Measurements from ENCODE around the gene RIPOR3. TPM values are rescaled to one million over a fixed set of nuclear protein-coding genes. Genes with fewer than 3 reads are reported as not detected.
"Not testable (repeated sequence)": the region's sequence is repeated elsewhere in the genome, so short reads cannot be mapped to it uniquely, and the experiment has no call there.

RIPOR3 gene
- total RNA-seq, 1 experiment from 2014 or later, result 7.4 TPM

DNA sequence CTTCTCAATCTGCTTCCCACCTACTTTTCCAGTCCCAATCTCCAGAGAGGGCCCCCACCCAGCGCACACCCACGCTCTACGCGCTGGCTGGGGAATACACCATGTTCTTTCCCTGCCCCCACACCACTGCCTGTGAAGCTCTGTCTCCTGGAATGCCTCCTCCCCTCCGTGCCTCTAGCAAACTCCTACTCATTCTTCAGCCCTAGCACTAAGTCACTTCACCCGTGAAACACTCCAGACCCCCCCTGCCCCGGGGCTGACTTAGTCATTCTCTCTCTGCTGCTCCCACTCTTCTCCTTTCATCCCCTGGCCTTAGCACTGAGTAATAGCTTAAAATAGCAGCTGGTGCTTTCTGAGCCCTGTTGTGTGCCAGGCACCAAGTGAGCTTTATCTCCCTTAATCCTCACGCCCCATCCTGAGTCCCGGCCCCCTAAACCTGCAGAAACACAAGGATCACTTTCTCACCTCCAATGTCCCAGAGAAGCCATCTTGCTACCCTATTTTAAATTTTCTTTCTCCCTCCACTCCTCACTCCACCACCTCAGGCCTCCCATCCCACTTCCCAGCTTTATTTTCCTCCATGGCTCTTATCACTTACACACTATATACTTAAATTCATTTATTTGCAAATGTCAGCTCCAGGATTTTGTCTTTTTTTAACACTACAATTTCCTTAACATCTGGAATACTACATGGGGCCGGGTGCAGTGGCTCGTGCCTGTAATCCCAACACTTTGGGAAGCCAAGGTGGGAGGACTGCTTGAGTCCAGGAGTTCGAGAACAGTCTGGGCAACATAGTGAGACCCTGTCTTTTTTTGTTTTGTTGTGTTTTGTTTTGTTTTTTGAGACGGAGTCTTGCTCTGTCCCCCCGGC lies 33.7 kb upstream of the RIPOR3 start:
- DNase-seq (ENCODE audit: low spot score), result no peak
- in situ Hi-C loops (cut with HindIII; ENCODE audit: low sequenced_read_pairs), result no loop called here

DNA sequence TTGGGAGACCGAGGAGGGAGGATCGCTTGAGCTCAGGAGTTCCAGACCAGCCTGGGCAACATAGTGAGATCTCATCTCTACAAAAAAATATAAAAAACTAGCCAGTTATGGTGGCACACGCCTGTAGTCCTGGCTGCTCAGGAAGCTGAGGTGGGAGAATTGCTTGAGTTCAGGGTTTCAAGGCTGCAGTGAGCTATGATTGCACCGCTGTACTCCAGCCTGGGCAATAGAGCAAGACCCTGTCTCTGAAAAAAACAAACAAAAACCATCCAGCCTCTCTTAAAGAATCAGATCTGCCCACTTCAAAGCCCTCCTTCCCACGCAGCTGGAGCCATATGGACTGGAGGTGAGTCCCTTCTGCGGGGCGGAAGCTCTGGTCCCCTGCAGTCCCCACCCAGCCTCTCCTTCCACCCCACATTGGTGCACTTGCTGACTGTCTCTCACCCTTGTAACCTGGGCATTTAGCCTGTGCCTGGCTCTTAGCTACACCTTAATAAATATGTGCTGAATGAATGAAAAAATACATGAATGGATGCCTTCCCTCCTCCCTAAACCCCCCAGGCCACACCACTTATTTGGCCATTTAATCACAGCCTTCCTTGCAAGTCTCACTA lies 32.9 kb upstream of the RIPOR3 start:
- in situ Hi-C loops (cut with HindIII; ENCODE audit: low sequenced_read_pairs), result no loop called here

DNA sequence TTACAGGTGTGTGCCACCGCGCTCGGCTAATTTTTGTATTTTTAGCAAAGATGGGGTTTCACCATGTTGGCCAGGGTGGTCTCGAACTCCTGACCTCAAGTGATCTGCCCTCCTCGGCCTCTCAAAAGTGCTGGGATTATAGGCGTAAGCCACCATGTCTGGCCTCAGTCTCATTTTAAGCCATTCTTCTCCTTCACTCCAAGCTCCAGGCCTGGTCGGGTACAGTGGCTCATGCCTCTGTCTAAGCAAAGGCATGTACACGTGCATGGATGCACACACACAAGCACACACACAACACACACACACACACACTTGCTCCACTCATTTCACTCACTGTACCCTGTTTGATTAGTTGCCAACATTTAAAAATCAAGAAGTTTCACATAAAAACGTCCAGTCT lies 32.3 kb upstream of the RIPOR3 start:
- DNase-seq (ENCODE audit: low spot score), result no peak

More for the DNA sequence above, 32.9 kb upstream of the RIPOR3 start:
- no peak for DNase-seq (ENCODE audit: low spot score)

GRCh38 chr20:50722424-50723155 lies 31.2 kb upstream of the RIPOR3 start:
- in situ Hi-C loops (cut with HindIII; ENCODE audit: low sequenced_read_pairs), result no loop called here
- DNase-seq (ENCODE audit: low spot score), result no peak

More for the DNA sequence above, 32.3 kb upstream of the RIPOR3 start:
- in situ Hi-C loops (cut with HindIII; ENCODE audit: low sequenced_read_pairs), result no loop called here

- DNase-seq (ENCODE audit: low spot score), result peak; percentile 50
- in situ Hi-C loops (cut with HindIII; ENCODE audit: low sequenced_read_pairs), result no loop called here
Measured at GRCh38 chr20:50721881-50722281, 30.5 kb upstream of the RIPOR3 start.

GRCh38 chr20:50720582-50720981 lies 29.2 kb upstream of the RIPOR3 start:
- in situ Hi-C loops (cut with HindIII; ENCODE audit: low sequenced_read_pairs), result no loop called here
- DNase-seq (ENCODE audit: low spot score), result no peak

DNA sequence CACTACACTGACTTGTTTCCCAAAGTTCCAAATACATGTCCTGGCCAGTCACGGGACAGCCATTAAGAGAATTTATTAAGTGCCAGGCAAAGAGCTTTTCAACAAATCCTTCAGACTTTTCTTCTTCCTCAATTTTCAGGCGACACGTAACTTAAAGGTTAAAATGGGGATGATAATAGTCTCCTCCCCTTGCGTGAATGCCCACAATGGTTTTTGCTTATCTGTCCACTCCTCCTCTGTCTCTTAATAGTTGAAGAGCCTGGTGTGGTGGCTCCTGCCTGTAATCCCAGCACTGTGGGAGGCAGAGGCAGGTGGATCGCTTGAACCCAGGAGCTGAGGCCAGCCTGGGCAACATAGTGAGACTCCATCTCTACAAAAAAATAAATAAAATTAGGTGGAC lies 28.7 kb upstream of the RIPOR3 start:
- no peak for DNase-seq (ENCODE audit: low spot score)
- in situ Hi-C loops (cut with HindIII; ENCODE audit: low sequenced_read_pairs), result no loop called here

DNA sequence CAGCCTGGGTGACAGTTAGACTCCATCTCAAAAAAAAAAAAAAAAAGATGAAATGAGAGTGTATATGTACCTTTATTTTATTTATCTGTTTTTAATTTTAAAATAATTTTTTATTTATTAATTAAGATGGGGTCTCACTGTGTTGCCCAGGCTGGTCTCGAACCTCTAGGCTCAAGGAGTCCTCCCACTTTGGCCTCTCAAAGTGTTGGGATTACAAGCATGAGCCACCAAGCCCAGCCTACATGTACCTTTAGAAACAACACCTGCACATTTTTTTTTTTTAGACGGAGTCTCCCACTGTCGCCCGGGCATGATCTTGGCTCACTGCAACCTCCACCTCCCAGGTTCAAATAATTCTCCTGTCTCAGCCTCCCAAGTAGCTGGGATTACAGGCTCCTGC lies 28.0 kb upstream of the RIPOR3 start:
- in situ Hi-C loops (cut with HindIII; ENCODE audit: low sequenced_read_pairs), result loop anchor here (10.0 kb wide), 1 partner anchor 75 kb away; no protein-coding TSS in a partner anchor
- no peak for DNase-seq (ENCODE audit: low spot score)

DNA sequence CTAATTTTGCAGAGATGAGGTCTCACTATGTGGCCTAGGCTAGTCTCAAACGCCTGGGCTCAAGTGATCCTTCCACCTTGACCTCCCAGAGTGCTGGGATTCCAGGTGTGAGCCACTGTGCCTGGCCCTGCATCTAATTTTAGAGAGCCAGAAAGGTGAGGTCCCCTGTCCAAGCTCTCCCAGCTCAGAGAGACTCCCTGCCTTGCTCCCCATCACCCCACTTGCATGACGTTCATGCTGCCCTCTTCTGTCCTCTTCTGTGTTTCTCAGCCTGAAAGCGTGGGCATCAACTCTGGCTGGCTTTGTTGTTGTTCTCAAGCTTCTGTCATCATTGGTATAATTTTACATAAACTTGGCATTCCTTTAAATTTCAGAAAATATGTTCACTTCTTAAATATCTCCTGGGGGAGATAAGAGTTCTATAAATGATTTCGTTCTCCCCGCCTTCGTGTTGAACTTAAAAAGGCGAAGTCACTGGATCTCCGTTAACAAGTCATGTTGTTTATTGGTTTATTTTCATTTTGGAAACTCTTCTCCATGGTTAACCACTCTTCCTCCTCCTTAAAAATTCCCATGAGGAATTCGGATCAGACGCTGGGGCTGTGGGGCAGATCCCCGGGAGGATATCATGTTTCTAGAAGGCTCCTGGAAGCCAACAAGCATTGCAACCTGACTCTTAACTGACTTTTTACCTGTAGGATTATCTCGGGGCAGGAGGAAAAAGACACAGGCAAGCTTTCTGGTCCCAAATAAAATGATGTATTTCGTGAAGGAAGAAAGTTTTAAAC lies 26.8 kb upstream of the RIPOR3 start:
- DNase-seq (ENCODE audit: low spot score), result no peak
- in situ Hi-C loops (cut with HindIII; ENCODE audit: low sequenced_read_pairs), result loop anchor here (10.0 kb wide), 1 partner anchor 73 kb away; no protein-coding TSS in a partner anchor

GRCh38 chr20:50717312-50717711 lies 26.0 kb upstream of the RIPOR3 start:
- DNase-seq (ENCODE audit: low spot score), result no peak
- in situ Hi-C loops (cut with HindIII; ENCODE audit: low sequenced_read_pairs), result loop anchor here (10.0 kb wide), 1 partner anchor 73 kb away; no protein-coding TSS in a partner anchor

DNA sequence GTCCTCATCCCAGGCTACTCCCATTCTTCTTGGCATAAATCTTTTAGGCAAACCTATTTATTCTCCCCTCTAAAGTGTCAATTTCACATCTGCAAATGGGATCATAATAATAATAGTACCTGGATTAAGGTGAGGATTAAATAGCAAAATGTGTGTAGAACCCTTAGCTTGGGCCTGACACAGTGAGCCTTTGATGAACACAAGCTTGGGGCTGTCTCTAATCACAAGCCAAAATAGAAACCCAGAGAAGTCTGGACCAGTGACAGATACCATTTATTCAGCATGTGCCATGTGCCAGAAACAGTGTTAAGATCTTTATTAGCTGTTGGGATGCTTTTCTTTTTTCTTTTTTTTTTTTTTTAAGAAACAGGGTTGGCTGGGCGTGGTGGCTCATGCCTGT lies 25.2 kb upstream of the RIPOR3 start:
- DNase-seq (ENCODE audit: low spot score), result no peak
- in situ Hi-C loops (cut with HindIII; ENCODE audit: low sequenced_read_pairs), result loop anchor here (10.0 kb wide), 1 partner anchor 72 kb away; no protein-coding TSS in a partner anchor

- in situ Hi-C loops (cut with HindIII; ENCODE audit: low sequenced_read_pairs), result loop anchor here (10.0 kb wide), 1 partner anchor 71 kb away; no protein-coding TSS in a partner anchor
- DNase-seq (ENCODE audit: low spot score), result no peak
Measured at GRCh38 chr20:50715694-50716093, 24.4 kb upstream of the RIPOR3 start.

DNA sequence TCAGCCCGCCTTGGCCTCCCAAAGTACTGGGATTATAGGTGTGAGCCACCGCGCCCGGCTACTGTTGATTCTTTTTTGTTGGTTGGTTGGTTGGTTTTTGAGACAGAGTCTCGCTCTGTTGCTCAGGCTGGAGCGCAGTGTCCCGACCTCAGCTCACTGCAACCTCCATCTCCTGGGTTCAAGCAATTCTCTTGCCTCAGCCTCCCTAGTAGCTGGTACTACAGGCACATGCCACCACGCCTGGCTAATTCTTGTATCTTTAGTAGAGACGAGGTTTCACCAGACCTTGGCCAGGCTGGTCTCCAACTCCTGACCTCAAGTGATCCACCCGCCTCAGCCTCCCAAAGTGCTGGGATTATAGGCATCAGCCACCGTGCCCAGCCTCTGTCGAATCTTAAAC lies 23.1 kb upstream of the RIPOR3 start:
- DNase-seq (ENCODE audit: low spot score), result not testable (repeated sequence)
- in situ Hi-C loops (cut with HindIII; ENCODE audit: low sequenced_read_pairs), result loop anchor here (10.0 kb wide), 1 partner anchor 70 kb away; no protein-coding TSS in a partner anchor

GRCh38 chr20:50713657-50714101 lies 22.3 kb upstream of the RIPOR3 start:
- in situ Hi-C loops (cut with HindIII; ENCODE audit: low sequenced_read_pairs), result loop anchor here (10.0 kb wide), 1 partner anchor 69 kb away; no protein-coding TSS in a partner anchor
- DNase-seq (ENCODE audit: low spot score), result peak; percentile 47

DNA sequence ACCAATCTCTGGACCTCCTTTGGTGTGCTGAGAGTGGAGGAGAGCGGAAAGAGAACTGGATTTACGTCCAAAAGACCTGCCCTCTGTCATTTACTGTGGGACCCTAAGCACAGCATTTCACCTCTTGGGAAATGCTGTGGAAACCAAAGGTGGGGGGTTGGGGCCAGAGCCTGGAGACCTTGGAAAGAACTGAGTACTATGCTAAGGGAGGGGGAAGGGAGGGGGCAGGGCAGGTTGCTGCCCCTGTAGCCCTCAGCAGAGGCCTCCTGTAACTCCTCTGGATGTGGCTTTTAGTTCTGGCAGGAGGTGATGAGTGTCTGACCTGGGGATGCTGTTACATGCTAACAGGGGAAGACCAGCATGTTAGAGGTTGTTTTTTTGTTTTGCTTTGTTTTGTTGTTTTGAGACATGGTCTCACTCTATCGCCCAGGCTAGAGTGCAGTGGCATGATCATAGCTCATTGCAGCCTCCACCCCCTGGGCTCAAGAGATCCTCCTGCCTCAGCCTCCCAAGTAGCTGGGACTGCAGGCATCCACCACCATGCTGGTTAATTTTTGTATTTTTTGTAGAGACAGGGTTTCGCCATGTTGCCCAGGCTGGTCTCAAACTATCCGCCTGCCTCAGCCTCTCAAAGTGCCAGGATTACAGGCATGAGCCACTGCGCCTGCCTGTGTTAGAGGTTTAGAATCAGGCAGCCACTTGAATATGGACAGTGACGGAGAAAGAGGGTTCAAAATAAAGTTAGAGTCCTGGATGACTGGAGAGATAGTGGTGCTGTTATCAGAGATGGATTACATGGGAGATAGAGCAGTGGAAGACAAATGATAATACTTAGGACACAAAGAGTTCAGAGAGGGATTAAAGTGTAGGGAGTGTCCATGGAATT lies 21.7 kb upstream of the RIPOR3 start:
- in situ Hi-C loops (cut with HindIII; ENCODE audit: low sequenced_read_pairs), result loop anchor here (10.0 kb wide), 1 partner anchor 68 kb away; no protein-coding TSS in a partner anchor
- no peak for DNase-seq (ENCODE audit: low spot score)

GRCh38 chr20:50711113-50711825 lies 19.9 kb upstream of the RIPOR3 start:
- in situ Hi-C loops (cut with HindIII; ENCODE audit: low sequenced_read_pairs), result loop anchor here (10.0 kb wide), 1 partner anchor 66 kb away; no protein-coding TSS in a partner anchor

DNA sequence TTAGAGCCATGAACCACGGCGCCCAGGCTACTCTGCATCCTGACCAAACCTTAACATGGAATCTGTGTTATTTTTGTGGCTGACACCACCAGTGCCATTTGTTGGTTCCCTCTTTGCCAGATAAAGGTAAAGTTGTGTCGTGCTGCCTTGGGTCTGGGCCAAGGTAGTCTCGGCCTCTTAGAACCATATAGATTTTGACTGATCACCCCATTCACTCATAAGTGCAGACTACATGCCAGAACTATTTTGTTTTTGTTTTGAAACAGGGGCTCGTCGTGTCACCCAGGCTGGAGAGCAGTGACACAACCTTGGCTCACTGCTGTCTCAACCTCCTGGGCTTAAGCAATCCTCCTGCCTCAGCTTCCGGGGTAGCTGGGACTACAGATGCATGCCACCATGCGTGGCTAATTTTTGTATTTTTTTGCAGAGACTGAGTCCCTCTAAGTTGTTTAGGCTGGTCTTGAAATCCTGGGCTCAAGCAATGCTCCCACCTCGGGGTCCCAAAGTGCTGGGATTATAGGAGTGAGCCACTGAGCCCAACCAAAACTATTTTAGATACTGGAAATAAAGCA lies 19.2 kb upstream of the RIPOR3 start:
- no peak for DNase-seq (ENCODE audit: low spot score)
- in situ Hi-C loops (cut with HindIII; ENCODE audit: low sequenced_read_pairs), result loop anchor here (10.0 kb wide), 1 partner anchor 66 kb away; no protein-coding TSS in a partner anchor

More at GRCh38 chr20:50711113-50711825, 19.9 kb upstream of the RIPOR3 start:
- DNase-seq (ENCODE audit: low spot score), result no peak
